Activated gamma-delta T cell (primary cell): ENCODE data around the gene EMP2.

Experiments used
- DNase-seq: peaks from one replicate; lab custom pipeline; 2025; lab: John Stamatoyannopoulos, UW

The EMP2 gene

DNA sequence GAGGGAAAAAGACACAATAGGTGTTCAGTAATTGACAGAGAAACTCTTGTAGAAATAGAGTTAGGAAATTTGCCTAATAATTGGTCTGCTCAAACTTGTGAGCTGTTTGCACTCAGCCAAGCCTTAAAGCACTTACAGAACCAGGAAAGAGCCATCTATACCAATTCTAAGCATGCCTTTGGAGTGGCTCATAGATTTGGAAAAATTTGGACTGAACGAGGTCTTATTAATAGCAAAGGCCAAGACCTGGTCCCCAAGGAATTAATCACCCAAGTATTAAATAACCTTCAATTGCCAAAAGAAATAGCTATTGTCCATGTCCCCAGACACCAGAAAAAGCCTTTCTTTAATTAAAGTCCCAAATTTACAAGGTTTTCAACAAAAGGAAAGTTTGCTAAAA lies 90.3 kb downstream of the EMP2 start:
- DNase-seq = no peak

GRCh38 chr16:10485698-10486382 lies 94.6 kb downstream of the EMP2 start:
- DNase-seq = no peak

DNA sequence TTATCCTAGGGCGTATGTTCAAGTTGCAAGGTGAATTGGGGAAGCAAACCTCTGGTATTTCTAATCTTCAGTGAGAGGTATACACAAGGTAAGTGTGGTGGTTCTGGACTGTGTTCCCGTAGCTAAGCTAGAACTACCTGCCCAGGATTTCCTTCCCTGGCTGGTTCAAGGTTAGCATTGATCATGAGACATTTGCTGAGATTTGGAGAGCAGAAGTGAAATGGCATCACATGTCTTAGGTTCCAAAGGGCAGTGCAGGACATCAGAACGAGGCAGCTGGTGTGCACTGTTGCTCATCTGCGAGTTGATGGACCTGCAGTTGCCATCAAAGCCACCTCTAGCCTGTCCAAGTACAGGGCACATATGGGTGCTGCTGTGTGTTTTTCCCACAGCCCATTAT lies 95.2 kb downstream of the EMP2 start:
- no peak for DNase-seq

- no peak for DNase-seq
Measured at GRCh38 chr16:10480151-10480550, 100.2 kb downstream of the EMP2 start.
